ENCODE data around the gene APC2. TPM values are rescaled to one million over a fixed set of nuclear protein-coding genes. Genes with fewer than 3 reads are reported as not detected.

Gene APC2
- total RNA-seq, 1 experiment from 2014 or later = 0.68 TPM

- Histone ChIP-seq H3K9me3 (ENCODE audit: control insufficient read depth, low read depth, low read length) (no peaks in the 10 kb centered on the region), H2AFZ (ENCODE audit: low read length) (no peak overlapping the region), H3K23ac (ENCODE audit: insufficient read length, low read depth, low read length) (no peak overlapping the region), H2BK12ac (ENCODE audit: insufficient read length, low read depth, low read length) (no peak overlapping the region), H3K4me2 (ENCODE audit: insufficient read depth, insufficient read length, low read length) (no peak overlapping the region), H3K4me1 (ENCODE audit: insufficient read depth, low read length) (no peaks in the 10 kb centered on the region), H3K14ac (ENCODE audit: insufficient read depth, low read length) (no peak overlapping the region), H3K79me1 (ENCODE audit: insufficient read depth, low read depth, low read length, poor library complexity, severe bottlenecking) (no peaks in the 10 kb centered on the region), H3K9ac (ENCODE audit: extremely low read depth, insufficient read length, low read length) (no peak overlapping the region), H4K8ac (replicated peaks; ENCODE audit: insufficient read length, low read depth, low read length) (no peak overlapping the region), H3K4ac (ENCODE audit: low read depth, low read length) (no peak overlapping the region), H2BK20ac (ENCODE audit: low read depth, low read length, poor library complexity, severe bottlenecking) (no peak overlapping the region), H4K20me1 (ENCODE audit: control insufficient read depth, insufficient read depth, insufficient read length) (no peaks in the 10 kb centered on the region), H3K27me3 (ENCODE audit: insufficient read depth, low read length) (no peaks in the 10 kb centered on the region), H3K23me2 (ENCODE audit: insufficient read length, low read depth, low read length, poor library complexity, severe bottlenecking) (peaks cover 4% of the 10 kb centered on the region), H3K27ac (ENCODE audit: insufficient read length, low read depth, low read length) (no peak overlapping the region), H2BK120ac (ENCODE audit: low read depth, low read length, poor library complexity, severe bottlenecking) (no peak overlapping the region), H2AK5ac (ENCODE audit: insufficient read length, low read length) (no peak overlapping the region), H3T11ph (ENCODE audit: low read length) (no peak overlapping the region), H4K5ac (ENCODE audit: insufficient read length, low read depth, low read length) (no peak overlapping the region), H3K79me2 (ENCODE audit: insufficient read depth, low read length) (no peaks in the 10 kb centered on the region), H4K91ac (ENCODE audit: insufficient read length, low read depth, low read length) (no peak overlapping the region), H3K18ac (ENCODE audit: insufficient read length, low read depth, low read length) (no peak overlapping the region), H3K56ac (ENCODE audit: insufficient read length, low read depth, low read length) (no peak overlapping the region), H2BK15ac (ENCODE audit: low read depth, low read length) (no peak overlapping the region), H2BK5ac (ENCODE audit: insufficient read length, low read length) (no peak overlapping the region)
- TF ChIP-seq CTCF (conservative IDR thresholded peaks at IDR 0.05) = no peak
- Mint-ChIP-seq H3K27ac (no peak overlapping the region), H3K36me3 (ENCODE audit: insufficient read depth in 1 of 3, low read depth in 3 of 3) (no peaks in the 10 kb centered on the region), H3K4me3 (no peak overlapping the region), H3K9me3 (peaks cover 0 to 4% of the 10 kb centered on the region in 2 experiments; a peak in 1 of 5 replicates), H3K4me1 (peaks cover 13 to 17% of the 10 kb centered on the region in 2 experiments), H3K27me3 (ENCODE audit: low read depth) (peaks cover 65% of the 10 kb centered on the region)
- no peak for DNase-seq
- no CpG with 5 or more reads among the region's 25 CpGs for WGBS (ENCODE audit: extremely low coverage, insufficient read length, low lambda C conversion rate)
Observed at GRCh38 chr19:1510442-1510806, 60.5 kb downstream of the APC2 start.
